Stimulated activated memory B cell treated with anti-CD40 and anti-IgM and Interleukin-4, amounts not matched to agents 10 μg/mL and 1 μg/mL and 100 μg/mL, for 72 hours (primary cell): ENCODE data around the gene ACOT2.
"Not testable (repeated sequence)": the region's sequence is repeated elsewhere in the genome, so short reads cannot be mapped to it uniquely, and the experiment has no call there.

Experiments used
- ATAC-seq: fragments of 150-1000 bp; cut with Tn5 transposase; 2 replicates; pipeline ENCODE4 v1.10.0; 2021
- H3K27ac Mint-ChIP-seq: one replicate; pipeline ENCODE4 v1.8.0; 2022; ENCODE audit warnings: mild to moderate bottlenecking, mixed read lengths
- H3K27me3 Mint-ChIP-seq: one replicate; pipeline ENCODE4 v1.8.0; 2022; ENCODE audit warnings: mixed read lengths
- H3K36me3 Mint-ChIP-seq: one replicate; pipeline ENCODE4 v1.8.0; 2022; ENCODE audit warnings: mixed read lengths
- H3K4me1 Mint-ChIP-seq: one replicate; pipeline ENCODE4 v1.8.0; 2022; ENCODE audit warnings: mixed read lengths
- H3K4me3 Mint-ChIP-seq: one replicate; pipeline ENCODE4 v1.8.0; 2022; ENCODE audit warnings: mild to moderate bottlenecking, moderate library complexity, mixed read lengths
- H3K9me3 Mint-ChIP-seq: one replicate; pipeline ENCODE4 v1.8.0; 2022; ENCODE audit warnings: mixed read lengths

The ACOT2 gene

DNA sequence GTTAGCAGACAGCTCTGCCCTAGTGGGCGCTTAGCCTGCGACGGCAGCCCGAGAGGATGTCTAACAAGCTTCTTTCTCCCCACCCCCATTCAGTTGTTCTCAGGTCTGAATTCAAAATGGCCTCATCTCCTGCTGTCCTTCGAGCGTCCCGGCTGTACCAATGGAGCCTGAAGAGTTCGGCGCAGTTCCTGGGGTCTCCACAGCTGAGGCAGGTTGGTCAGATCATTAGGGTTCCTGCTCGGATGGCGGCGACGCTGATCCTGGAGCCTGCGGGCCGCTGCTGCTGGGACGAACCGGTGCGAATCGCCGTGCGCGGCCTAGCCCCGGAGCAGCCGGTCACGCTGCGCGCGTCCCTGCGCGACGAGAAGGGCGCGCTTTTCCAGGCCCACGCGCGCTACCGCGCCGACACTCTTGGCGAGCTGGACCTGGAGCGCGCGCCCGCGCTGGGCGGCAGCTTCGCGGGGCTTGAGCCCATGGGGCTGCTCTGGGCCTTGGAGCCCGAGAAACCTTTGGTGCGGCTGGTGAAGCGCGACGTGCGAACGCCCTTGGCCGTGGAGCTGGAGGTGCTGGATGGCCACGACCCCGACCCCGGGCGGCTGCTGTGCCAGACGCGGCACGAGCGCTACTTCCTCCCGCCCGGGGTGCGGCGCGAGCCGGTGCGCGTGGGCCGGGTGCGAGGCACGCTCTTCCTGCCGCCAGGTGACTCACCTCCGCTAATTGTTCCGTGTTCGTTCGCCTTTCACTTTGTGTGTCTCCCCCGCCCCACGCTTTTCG is at the start of gene ACOT2:
Gene ACOT2, plus strand, starts transcription at position 29 of the 774 bp plus-strand sequence. Its CDS starts 28 bp downstream, at position 57.
- not testable (repeated sequence) for H3K27me3 Mint-ChIP-seq, H3K9me3 Mint-ChIP-seq
- H3K4me1 Mint-ChIP-seq: peaks cover 50% of the 10 kb centered on the region
- peak within 1 kb of the TSS; percentile 97 for H3K27ac Mint-ChIP-seq
- H3K4me3 Mint-ChIP-seq: peak within 1 kb of the TSS; percentile 87
- ATAC-seq: peak; percentile 86
- peaks cover 19% of the 10 kb centered on the region for H3K36me3 Mint-ChIP-seq

GRCh38 chr14:73521229-73521628 is 47.8 kb upstream of the ACOT2 start:
- Mint-ChIP-seq H3K27ac (no peak overlapping the region), H3K27me3 (no peaks in the 10 kb centered on the region), H3K4me1 (no peaks in the 10 kb centered on the region), H3K4me3 (no peak overlapping the region), H3K9me3 (no peaks in the 10 kb centered on the region), H3K36me3 (no peaks in the 10 kb centered on the region)
- no peak for ATAC-seq

- Mint-ChIP-seq H3K4me3 (no peak overlapping the region), H3K4me1 (no peaks in the 10 kb centered on the region), H3K27ac (no peak overlapping the region), H3K36me3 (no peaks in the 10 kb centered on the region), H3K9me3 (no peaks in the 10 kb centered on the region), H3K27me3 (no peaks in the 10 kb centered on the region)
- no peak for ATAC-seq
Measured at GRCh38 chr14:73524493-73524892, 44.5 kb upstream of the ACOT2 start.

DNA sequence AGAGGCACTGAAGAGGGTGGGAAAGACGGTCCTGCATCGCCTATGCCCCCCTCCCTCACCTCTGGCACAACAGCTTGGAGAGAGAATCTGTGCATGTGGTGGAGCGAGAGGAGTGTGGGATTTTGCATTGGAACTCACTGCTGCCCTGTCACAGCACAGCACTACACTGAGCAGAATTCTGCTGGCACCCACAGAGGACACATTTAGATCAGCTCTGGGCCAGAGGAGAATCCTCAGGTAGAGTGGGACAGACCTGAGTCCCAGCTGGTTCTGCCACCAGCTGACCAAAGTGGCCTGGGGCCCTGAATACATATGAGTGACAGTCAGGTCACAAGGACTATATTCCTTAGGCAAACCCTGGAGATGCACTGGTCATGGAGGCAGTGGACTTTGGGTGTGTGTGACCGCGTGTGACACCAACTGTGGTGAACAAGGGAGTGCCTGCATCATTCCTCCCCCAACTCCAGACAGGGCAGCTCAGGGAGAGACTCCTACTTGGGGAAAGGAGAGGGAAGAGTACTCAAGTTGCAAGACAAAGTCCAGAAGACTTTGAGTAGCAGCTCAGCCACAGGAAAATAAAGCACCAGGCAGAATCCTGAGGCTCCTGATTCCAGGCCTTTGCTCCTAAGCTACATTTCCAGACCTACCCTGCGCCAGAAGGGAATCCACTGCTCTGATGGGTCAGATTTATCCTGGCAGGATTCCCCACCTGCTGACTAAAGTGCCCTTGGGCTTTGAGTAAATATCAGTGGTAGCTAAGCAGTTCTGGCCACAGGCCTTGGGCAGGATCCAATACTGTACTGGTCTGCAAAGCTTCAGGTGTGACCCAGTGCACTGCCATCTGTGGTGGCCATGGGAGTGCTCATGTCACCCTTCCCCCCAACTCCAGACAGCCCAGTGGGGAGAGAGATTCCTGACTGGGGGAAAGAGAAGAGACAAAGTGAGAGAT is 42.7 kb upstream of the ACOT2 start:
- H3K27ac Mint-ChIP-seq: no peak overlapping the region
- ATAC-seq: no peak
- H3K36me3 Mint-ChIP-seq: no peaks in the 10 kb centered on the region
- no peak overlapping the region for H3K4me3 Mint-ChIP-seq
- H3K27me3 Mint-ChIP-seq: no peaks in the 10 kb centered on the region
- H3K9me3 Mint-ChIP-seq: no peaks in the 10 kb centered on the region
- H3K4me1 Mint-ChIP-seq: no peaks in the 10 kb centered on the region

DNA sequence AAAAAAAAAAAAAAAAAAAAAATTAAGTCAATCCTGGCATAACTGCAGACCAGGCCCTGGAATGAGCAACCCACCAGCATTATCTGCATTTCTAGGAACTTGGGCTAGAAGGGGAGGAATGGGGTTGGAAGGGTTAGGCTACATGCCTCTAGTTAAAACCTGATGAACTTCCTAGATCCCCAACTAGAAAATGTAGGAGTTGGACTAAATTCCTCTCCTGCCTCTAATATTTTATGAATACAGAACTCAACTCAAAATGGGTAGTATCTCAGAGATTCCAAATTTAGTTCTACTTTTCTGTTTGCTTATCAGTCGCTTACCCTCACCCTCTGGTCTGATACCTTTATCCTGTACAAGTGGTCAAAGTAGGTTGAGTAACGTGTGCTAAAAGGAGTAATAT is 39.7 kb upstream of the ACOT2 start:
- not testable (repeated sequence) for H3K4me3 Mint-ChIP-seq, H3K27me3 Mint-ChIP-seq, ATAC-seq, H3K9me3 Mint-ChIP-seq, H3K36me3 Mint-ChIP-seq, H3K4me1 Mint-ChIP-seq, H3K27ac Mint-ChIP-seq

DNA sequence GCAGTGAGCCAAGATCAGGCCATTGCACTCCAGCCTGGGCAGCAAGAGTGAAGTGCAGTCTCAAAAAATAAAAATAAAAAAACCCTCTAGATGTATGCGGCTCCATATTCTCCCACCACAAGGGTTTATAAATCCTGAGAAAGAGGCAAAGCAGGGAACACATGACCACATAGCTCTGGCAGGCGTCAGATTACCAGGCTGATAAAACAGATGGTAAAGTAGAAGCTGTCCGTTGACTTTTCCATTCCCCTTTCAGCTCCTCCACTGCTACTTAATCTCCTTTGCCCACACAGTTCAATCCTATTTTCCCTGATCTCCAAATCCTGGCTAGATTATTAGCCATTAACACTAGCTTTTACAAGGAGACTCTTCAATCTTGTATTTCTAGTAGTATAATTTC is 37.0 kb upstream of the ACOT2 start:
- H3K36me3 Mint-ChIP-seq, H3K9me3 Mint-ChIP-seq: not testable (repeated sequence)

GRCh38 chr14:73537244-73538045 is 31.6 kb upstream of the ACOT2 start:
- peak; percentile 24 for ATAC-seq

More for the DNA sequence above, 37.0 kb upstream of the ACOT2 start:
- H3K4me1 Mint-ChIP-seq, H3K27ac Mint-ChIP-seq, H3K4me3 Mint-ChIP-seq, ATAC-seq, H3K27me3 Mint-ChIP-seq: not testable (repeated sequence)

DNA sequence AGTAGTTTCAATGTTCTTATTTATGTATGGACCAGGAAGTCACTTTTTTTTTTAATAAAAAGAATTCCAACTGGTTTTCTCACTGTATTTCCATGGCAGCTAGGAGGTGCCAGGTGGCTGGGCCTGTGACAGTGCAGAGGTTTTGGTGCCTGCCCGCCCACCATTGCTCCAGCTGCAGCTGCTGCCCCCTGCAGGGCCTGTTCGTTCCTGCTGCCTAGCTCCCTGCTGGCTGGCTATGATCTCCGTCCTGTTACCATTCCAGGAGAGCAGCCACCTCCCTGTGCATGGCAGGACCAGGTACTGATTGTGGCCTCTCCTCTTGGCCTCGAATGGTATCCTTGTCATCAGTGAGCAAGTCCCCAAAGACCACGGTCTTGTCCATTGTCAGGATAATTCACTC is 30.0 kb upstream of the ACOT2 start:
- H3K36me3 Mint-ChIP-seq, H3K9me3 Mint-ChIP-seq, H3K27ac Mint-ChIP-seq, H3K4me1 Mint-ChIP-seq, H3K4me3 Mint-ChIP-seq, H3K27me3 Mint-ChIP-seq: not testable (repeated sequence)
- peak; percentile 87 for ATAC-seq

More at GRCh38 chr14:73537244-73538045, 31.6 kb upstream of the ACOT2 start:
- H3K27me3 Mint-ChIP-seq, H3K36me3 Mint-ChIP-seq, H3K9me3 Mint-ChIP-seq, H3K4me1 Mint-ChIP-seq, H3K27ac Mint-ChIP-seq: not testable (repeated sequence)
- peak overlapping the region; percentile 65 for H3K4me3 Mint-ChIP-seq

DNA sequence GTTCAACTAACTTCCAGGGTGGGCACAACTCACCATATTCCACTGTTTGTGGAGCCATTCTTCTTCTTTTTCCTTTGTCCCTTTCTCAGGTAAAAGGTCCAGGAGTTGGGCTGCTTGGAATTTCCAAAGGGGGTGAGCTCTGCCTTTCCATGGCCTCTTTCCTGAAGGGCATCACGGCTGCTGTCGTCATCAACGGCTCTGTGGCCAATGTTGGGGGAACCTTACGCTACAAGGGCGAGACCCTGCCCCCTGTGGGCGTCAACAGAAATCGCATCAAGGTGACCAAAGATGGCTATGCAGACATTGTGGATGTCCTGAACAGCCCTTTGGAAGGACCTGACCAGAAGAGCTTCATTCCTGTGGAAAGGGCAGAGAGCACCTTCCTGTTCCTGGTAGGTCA is 26.1 kb upstream of the ACOT2 start:
- not testable (repeated sequence) for H3K36me3 Mint-ChIP-seq, H3K27ac Mint-ChIP-seq, H3K4me1 Mint-ChIP-seq, H3K4me3 Mint-ChIP-seq, ATAC-seq, H3K27me3 Mint-ChIP-seq, H3K9me3 Mint-ChIP-seq

DNA sequence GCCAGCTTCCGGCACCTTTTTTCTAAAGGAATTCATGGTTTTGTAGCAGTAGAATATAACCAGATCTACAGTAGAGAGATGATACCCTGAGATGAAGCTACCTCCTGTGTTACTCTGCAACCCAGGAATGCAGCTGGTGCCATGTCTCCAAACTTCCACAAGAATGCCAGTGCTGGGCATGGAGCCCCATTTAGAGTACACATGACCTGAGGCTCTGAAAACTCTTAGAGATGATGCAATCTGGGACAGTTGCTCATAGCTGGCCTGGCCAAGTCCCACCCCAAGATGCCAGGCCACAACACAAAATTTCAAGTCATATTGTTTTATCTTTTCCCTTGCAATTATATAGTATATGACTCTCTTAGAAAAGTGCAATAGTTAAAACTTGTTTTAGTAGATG is 23.7 kb upstream of the ACOT2 start:
- not testable (repeated sequence) for H3K4me1 Mint-ChIP-seq, H3K4me3 Mint-ChIP-seq, H3K27ac Mint-ChIP-seq, ATAC-seq, H3K36me3 Mint-ChIP-seq, H3K27me3 Mint-ChIP-seq, H3K9me3 Mint-ChIP-seq

GRCh38 chr14:73549097-73549496 is 19.9 kb upstream of the ACOT2 start:
- not testable (repeated sequence) for H3K4me1 Mint-ChIP-seq, H3K4me3 Mint-ChIP-seq, ATAC-seq, H3K27me3 Mint-ChIP-seq, H3K9me3 Mint-ChIP-seq, H3K27ac Mint-ChIP-seq, H3K36me3 Mint-ChIP-seq

- H3K27ac Mint-ChIP-seq, H3K4me3 Mint-ChIP-seq, H3K36me3 Mint-ChIP-seq, H3K27me3 Mint-ChIP-seq, H3K4me1 Mint-ChIP-seq, H3K9me3 Mint-ChIP-seq: not testable (repeated sequence)
- peak; percentile 77 for ATAC-seq
Measured at GRCh38 chr14:73549889-73550524, 19.0 kb upstream of the ACOT2 start.

- Mint-ChIP-seq H3K36me3 (no peaks in the 10 kb centered on the region), H3K27me3 (no peaks in the 10 kb centered on the region), H3K27ac (no peak overlapping the region), H3K4me1 (peaks cover 6% of the 10 kb centered on the region), H3K4me3 (no peak overlapping the region), H3K9me3 (no peaks in the 10 kb centered on the region)
- no peak for ATAC-seq
Measured at GRCh38 chr14:73553845-73554244, 15.2 kb upstream of the ACOT2 start.

DNA sequence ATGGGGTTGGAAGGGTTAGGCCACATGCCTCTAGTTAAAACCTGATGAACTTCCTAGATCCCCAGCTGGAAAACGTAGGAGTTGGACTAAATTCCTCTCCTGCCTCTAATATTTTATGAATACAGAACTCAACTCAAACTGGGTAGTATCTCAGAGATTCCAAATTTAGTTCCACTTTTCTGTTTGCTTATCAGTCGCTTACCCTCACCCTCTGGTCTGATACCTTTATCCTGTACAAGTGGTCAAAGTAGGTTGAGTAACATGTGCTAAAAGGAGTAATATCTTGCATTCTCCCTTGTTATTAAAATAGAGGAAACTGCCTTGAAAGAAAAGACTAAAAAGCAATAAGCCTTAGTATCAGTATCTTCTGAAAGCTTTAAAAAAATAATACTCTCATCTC is 11.8 kb upstream of the ACOT2 start:
- H3K4me1 Mint-ChIP-seq, H3K9me3 Mint-ChIP-seq, H3K4me3 Mint-ChIP-seq, H3K27me3 Mint-ChIP-seq, H3K27ac Mint-ChIP-seq, H3K36me3 Mint-ChIP-seq, ATAC-seq: not testable (repeated sequence)

DNA sequence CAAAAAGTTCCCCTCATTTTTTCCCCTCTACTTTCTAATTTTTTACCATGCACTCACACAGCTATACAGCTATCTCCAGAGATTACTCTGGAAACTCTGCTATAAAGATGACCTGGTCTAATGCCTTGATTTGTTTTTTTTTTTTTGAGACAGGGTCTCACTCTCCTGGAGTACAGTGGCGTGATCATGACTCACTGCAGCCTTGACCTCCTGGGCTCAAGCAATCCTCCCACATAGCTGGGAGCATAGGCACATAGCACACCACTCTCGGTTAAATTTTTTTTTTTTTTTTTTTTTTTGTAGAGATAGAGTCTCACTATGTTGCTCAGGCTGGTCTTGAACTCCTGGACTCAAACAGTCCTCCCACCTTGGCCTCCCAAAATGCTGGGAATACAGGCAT is 10.8 kb upstream of the ACOT2 start:
- H3K9me3 Mint-ChIP-seq, H3K27me3 Mint-ChIP-seq, H3K4me3 Mint-ChIP-seq, ATAC-seq, H3K4me1 Mint-ChIP-seq, H3K27ac Mint-ChIP-seq: not testable (repeated sequence)
- peaks cover 12% of the 10 kb centered on the region for H3K36me3 Mint-ChIP-seq
